Activated naive CD8-positive, alpha-beta T cell treated with anti-CD3 and anti-CD28 coated beads, Interleukin-2, amount 50 U/mL, for 16 hours (primary cell): ENCODE measurements around the gene OR2V2.

Experiments used
- DNase-seq: peaks from one replicate; pipeline ENCODE4 v3.0.0-alpha.2; 2020; ENCODE audit warnings: low read depth, low spot score

Gene OR2V2

GRCh38 chr5:181190711-181191525, 43.5 kb downstream of the OR2V2 start:
- DNase-seq: no peak

- DNase-seq: peak; percentile 84
Observed at GRCh38 chr5:181191526-181192336, 44.3 kb downstream of the OR2V2 start.

DNA sequence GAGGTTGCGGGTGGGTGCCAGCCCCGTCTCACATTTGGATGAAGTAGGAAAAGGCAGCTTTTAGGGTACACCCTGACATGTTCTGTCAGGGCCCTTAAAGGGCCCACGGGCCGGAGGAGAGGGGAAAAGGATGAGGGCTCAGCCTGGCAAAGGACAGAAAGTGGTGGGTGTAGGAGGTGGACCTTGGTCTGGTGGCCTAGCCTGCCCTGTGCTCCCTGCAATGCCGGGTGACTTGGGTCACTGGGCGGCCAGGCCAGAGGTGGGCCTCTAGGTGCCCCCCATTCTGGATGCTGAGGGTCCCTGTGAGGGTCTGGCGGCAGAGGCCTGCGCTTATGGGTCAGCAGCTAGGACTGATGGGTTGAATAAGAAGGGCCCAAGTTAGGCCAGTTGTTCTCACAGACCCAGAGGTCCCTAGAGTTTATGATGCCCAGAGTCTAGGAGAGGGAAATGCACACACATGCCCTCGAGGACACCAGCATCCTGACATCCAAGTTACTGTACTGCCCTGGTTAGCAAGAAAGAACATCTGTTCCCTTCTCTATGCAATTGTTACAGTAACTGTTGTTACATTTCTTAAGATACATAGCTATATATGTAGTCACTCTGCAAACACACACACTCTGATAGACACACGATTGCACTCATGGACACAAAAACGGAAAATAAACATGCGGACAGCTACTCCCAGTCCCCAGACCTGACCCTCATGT, 45.1 kb downstream of the OR2V2 start:
- DNase-seq: no peak

DNA sequence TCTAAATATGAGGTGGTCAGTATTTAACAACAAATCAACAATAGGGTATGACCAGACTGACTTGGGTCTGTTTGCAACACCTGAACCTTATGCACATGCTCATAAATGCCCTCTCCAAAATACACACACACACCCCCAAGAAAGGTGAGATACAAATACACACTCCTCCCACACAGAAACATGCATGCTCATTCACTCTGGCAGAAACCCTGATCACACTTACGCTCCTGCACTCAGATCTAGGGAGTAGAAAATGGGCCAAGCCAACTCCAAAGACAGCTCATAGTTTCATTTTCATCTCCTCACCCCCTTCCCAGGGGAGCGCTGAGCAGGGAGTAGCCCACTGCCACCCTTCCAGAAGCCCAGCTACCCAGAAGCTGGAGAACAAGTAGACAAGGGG, 46.3 kb downstream of the OR2V2 start:
- DNase-seq: no peak

GRCh38 chr5:181194489-181195248, 47.3 kb downstream of the OR2V2 start:
- no peak for DNase-seq

DNA sequence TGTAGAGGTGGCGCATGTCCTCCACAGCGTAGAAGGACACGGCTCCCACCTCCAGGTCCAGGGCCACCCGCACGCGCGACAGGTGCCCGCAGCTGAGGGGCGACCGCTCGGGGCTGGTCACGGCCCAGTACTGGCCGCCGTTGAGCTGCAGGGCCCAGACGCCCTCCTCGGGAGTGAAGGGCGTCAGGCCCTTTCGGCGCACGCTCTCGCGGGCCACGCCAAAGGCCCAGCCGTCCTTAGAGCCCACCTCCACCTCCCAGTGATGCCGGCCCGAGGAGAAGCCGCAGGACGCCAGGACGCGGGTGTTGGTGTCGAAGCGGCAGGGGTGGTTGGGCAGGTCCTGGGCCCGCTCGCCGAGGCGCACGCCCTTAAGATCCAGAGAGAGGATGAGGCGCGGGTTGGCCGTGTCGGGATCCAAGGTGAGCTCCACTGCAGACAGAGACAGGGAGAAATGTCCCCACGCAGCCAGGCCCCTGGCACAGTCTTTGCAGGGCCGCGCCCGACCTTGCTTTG, 47.9 kb downstream of the OR2V2 start:
- no peak for DNase-seq

DNA sequence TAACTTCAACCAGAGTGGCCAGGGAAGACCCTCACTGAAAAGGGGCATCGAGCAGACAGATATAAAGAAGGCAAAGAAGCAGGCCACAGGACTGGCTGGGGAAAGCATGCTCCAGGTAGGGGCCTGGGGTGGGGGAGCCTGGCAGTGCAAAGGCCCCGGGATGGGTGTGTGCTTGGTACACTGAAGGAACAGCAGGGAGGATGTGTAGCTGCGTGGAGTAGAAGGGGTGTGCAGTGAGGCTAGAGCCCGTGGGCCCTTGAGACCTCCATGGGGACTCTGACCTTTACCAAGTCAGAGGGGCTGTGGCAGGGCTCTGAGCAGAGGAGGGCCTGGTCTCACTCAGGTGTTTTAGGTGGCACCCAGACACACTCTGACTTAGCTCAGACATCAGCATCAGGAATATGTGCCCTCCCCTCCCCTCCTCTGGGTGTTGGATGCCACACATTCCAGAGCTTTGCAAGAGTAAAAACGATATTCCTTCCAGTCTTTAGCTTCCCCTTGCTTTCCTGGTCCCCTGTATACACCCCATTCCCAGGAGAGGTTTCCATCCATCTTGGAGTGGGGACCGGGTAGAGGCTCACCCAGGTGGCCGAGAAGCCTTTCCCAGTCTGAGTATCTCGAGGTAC, 50.1 kb downstream of the OR2V2 start:
- no peak for DNase-seq

DNA sequence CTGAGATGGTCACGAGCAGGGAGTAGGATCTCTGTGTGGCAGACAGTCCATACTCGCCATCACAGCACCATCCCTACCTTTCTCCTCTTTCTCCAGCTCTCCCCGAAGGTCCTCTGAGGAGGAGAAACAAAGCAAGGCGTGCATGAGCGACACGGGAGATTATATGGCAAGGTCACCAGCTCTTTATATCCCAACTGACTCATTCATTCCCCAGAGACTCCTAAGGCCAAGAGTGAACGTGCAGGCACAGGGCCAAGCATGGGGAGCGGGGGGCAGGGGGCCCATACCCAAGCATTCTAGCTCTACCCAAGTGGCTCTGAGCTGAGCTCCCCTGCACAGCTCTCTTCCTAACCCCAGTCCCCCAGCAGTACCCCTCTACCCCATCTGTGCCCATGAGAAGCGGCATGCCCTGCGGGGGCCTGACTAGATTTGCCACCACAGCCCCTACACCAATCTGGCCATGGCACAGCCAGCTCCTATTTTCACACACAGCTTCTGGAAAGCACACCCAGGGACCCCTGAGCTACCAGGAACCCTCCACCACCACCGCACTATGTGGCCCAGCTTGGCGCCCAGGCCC, 50.8 kb downstream of the OR2V2 start:
- no peak for DNase-seq

DNA sequence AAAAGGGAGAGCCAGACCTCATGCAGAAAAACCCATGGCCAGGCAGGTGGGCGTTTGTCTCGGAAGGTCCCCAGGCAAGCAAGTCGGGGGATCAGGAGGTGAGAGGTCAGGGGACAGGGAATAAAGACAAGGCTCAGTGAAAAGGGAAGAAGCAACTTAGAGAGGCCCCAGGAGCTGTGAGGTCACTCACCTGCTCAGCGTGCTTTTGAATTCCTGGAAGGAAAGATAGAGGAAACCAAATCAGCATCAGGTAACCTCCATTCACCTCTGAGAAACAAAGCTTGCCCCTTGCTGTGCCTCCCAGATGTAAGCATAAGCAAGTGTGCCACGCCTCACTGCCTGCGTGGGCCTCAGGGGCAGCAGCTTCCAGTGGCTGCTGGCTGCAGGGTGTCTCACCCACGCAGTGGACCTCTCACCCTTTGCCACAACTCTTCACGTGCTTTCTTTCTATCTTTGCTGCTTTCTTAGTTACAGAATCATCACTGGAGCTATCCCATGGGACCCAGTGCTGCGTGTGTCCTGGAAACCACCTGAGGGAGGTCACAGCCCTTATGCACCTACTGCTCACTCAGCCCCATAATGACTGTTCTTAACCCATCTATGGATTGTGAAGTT, 51.6 kb downstream of the OR2V2 start:
- no peak for DNase-seq

DNA sequence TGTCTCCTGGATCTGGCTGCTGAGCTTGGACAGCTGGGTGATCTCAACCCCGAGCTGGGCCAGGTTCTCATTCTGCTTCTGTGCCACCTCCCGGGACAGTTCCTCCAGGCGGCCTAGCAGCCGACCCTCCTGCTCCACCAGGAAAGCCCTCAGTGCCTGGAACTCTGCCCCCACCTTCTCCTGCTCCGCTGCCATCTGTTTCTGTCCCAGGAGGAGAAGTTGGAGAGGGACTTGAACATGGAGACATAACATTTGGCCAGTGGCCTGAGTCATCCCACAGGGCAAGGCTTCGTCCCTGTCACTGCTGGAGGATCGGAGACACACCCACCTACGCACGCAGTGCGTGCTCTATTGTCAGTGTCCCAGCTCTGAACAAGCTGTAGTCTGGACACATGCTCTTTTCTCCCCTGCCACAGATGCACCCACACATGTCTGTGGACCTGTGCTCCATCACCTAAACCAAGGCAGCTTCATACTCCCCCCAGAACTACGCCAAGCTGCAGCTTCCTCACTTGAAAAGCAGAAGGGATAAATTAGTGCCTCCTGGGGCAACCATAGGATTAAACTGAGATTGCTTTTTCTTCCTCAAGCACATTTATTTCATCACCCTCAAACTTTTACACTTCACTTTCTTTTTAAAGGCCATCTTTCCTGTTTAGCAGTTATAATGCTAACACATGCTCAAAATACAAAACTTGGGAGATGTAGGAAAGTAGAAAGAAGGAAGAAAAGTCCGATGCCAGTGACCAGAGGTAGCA, 52.7 kb downstream of the OR2V2 start:
- no peak for DNase-seq

DNA sequence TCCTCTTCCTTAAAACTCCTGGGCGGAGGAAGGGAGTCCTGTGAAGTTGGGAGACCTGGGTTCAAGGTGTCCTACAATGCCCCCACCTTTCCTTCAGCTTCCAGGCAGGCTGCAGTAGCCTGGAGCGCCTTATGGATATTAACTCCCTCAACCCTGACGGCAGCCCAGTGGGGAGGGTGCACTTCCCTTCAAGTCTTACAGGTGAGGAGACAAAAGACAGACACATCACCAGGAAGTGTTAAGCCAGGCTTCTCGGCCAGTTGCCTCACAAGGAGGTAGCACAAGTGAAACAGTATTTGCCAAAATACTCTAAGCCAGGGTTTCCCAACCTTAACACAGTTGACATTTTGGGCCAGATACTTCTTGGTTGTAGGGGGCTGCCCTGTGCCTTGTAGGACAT, 53.4 kb downstream of the OR2V2 start:
- DNase-seq: no peak

GRCh38 chr5:181203093-181203711, 55.8 kb downstream of the OR2V2 start:
- no peak for DNase-seq

- no peak for DNase-seq
Observed at GRCh38 chr5:181203777-181204112, 56.4 kb downstream of the OR2V2 start.

GRCh38 chr5:181204113-181204825, 56.9 kb downstream of the OR2V2 start:
- DNase-seq: no peak

DNA sequence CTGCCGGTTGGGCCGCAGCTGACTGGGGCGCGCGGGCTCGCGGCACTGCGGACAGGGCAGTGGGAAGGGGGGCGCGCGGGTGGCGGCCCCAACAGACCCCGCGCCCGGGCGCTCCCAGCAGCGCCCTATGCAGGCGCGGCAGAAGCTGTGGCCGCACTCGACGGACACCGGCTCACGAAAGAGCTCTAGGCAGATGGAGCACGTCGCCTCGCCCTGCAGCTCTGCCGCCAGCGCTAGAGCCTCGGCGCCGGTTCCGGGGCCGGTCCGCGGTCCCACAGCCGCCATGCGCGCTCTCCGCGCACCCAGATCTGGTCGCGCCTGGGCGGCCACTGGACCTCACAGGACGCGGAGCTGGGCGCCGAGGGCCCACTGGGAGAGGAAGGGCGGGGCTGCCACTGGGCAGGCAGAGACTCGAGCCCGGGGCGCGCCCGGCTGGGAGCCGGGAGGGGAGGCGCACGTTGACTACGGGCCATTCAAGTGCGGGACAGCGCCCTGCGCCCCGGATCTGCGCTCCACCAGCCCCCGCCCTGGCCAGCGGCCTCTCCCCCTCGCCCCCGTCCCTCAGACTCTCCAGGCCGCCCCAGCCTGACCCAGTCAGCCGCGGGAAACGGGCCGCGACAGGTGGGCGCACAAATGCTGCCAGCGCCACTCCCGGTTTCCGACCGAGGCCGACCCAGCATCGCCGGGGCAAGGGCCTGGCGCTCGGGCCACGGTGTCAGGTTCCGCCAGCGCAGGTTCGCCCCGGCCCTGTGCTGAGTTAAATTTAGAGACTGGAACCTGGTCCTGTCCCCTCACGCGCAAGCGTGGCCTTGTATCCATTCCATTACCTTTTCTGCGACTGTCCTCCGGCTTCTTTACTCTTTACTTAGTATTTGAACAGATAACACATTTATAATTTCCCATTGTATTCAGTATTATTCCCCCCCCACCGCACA, 57.7 kb downstream of the OR2V2 start, which contains the start of gene TRIM7:
TRIM7 (minus strand) TSS at position 371 of the 935 bp plus-strand sequence; CDS start at position 285, 86 bp downstream.
- no peak for DNase-seq

DNA sequence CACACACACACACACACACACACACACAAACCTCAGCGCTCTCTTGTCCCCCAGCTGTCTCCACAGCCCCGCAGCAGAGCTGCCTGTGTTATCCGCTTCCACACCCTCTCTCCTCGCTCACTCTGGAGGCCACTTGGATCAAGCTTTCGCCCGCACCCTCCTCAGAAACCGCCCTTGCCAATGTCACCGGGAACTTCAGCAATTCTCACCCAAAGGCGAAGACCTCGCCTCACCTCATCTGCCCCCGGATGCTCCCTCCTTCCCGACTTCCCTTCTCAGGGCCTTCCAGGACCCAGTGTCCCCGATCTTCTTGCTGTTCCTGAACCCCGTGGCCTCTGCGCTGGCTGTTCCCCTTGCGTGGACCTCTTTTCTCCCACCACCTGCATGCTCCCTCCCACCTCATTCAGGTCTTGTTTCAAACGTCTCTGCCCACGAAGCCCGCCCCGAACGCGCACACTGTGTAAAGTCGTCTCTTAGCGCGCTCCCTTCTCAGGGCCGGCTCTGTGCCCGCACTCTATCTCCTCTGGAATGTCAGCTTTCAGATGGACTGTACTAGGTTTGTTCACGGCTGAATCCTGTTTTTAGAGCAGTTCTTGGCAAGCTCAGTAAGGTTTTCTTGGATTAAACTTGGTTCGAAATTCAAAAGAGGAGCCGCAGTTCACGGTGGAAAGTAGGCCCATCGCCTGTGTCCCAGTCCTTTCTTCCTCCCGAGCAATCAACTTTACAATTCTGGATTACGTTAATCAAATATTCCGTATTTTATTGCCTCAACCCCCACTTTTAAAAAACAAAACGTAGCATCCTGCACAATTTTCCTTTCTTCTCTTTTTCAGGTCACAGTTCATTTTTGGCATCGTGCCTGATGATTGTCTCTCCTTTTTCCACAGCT, 58.6 kb downstream of the OR2V2 start:
- no peak for DNase-seq
